ENCODE results near the gene BANP. TPM values are rescaled to one million over a fixed set of nuclear protein-coding genes. Genes with fewer than 3 reads are reported as not detected.

Gene BANP
- total RNA-seq, 1 donor from 2014 or later: 29.7 TPM

DNA sequence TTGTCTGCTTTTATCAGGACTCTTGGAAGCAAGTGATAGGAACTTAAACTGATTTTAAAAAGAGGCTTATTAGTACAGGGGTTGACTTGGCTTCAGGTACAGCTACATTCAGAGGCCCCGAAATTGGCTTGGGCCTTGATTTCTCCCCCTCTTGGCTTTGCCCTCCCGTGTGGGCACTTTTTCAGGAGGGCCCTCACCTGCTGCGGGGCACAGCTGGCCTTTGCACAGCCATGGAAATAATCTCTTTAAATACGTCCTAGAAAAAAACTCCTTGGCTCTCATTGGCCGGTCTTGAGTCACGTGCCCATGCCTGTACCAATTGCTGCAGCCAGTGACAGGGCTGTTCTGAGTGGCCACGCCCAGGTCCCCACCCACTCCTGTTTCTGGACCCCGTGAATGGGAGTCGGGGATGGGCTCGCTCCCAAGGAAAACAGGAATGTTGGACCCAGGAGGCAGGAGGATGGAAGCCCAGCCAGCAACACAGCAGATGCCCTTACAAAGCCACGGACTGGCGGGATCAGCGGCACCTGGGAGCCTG is 29.9 kb upstream of the BANP start:
- Histone ChIP-seq H3K4me3 (no peak overlapping the region), H3K27me3 (ENCODE audit: low read depth) (no peaks in the 10 kb centered on the region), H3K9me3 (no peaks in the 10 kb centered on the region), H3K36me3 (no peaks in the 10 kb centered on the region), H3K27ac (no peak overlapping the region), H3K4me1 (no peaks in the 10 kb centered on the region)
- TF ChIP-seq, protein P1, sequence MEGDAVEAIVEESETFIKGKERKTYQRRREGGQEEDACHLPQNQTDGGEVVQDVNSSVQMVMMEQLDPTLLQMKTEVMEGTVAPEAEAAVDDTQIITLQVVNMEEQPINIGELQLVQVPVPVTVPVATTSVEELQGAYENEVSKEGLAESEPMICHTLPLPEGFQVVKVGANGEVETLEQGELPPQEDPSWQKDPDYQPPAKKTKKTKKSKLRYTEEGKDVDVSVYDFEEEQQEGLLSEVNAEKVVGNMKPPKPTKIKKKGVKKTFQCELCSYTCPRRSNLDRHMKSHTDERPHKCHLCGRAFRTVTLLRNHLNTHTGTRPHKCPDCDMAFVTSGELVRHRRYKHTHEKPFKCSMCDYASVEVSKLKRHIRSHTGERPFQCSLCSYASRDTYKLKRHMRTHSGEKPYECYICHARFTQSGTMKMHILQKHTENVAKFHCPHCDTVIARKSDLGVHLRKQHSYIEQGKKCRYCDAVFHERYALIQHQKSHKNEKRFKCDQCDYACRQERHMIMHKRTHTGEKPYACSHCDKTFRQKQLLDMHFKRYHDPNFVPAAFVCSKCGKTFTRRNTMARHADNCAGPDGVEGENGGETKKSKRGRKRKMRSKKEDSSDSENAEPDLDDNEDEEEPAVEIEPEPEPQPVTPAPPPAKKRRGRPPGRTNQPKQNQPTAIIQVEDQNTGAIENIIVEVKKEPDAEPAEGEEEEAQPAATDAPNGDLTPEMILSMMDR (IDR thresholded peaks at IDR 0.05): no peak
- intact Hi-C loops (cut with DNase I): no loop called here
- DNase-seq (no peak), ATAC-seq (no peak)

DNA sequence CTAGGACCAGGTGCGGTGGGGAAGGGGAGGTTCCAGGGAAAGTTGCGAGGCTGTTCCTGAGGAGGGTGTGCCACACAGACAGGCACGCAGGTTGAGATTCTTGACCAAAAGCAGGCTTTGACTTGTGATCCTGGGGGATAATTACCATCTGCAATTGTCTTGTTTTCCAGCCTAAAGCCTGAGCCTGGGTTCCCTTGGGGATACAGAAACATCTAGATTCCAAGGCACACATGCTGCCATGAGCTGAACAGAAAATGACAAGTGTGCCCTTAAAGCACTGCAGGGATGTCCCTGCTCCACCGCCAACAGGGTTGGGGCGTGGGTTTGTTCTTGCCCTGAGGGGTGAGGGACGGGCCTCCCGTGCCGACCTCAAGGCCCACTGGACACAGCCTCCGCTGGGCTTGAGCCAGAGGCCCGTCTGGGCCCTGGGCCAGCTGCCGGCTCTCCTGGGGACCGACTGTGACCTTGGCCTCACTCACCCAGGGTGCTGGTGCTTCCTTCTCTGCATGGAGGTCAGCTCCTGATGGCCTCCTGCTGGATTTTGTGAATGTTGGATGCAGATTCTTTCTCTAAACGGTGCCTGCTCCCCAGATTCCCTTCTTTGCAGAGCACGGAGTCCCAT is 28.9 kb upstream of the BANP start:
- TF ChIP-seq, protein P1 (IDR thresholded peaks at IDR 0.05): no peak
- intact Hi-C loops (cut with DNase I): no loop called here
- Histone ChIP-seq H3K9me3 (no peaks in the 10 kb centered on the region), H3K4me1 (no peaks in the 10 kb centered on the region), H3K4me3 (no peak overlapping the region), H3K36me3 (no peaks in the 10 kb centered on the region), H3K27me3 (ENCODE audit: low read depth) (no peaks in the 10 kb centered on the region), H3K27ac (no peak overlapping the region)
- DNase-seq: no peak
- ATAC-seq: peak in 1 of 2 donors; percentile 18

DNA sequence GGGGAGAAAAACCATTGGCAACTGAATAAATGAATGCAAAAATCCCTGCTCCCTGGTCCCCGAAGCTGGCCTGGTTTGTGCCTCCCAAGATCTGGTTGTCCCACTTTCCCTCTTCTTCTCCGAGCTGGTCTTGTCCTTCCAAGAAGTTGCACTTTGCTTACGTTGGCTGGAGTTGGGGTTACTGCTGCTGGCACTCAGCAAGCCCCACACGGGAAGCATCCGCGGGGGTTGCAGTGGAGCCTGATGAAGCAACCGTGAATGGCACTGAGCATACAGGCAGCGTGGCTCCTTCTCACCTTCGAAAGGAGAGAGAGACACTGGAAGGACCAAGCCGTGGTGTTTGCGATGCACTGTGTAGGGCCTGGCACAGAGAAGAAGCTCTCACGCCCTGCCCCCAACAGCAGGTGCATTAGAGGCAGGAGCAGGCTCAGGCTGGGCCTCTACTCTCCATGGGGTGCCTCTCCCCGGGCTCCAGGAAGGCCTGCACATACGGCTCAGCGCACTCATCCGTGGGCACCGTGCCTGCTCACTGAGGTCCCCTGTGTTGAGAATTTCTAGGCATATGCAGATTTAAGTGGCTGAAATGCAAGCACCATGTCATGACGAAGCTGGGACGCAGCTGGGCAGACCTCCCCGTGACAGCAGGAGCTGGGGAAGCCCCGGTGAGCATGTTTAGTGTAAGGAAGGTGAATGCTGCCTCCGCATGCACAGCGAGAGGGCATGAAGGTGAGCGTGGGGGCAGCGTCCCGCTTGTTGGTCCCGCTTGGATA is 27.0 kb upstream of the BANP start:
- no peak for ATAC-seq
- no peaks in the 10 kb centered on the region for H3K4me1 ChIP-seq
- TF ChIP-seq, protein P1 (IDR thresholded peaks at IDR 0.05): no peak
- no peak overlapping the region for H3K27ac ChIP-seq
- no peaks in the 10 kb centered on the region for H3K9me3 ChIP-seq
- intact Hi-C loops (cut with DNase I): no loop called here
- DNase-seq: no peak
- H3K36me3 ChIP-seq: no peaks in the 10 kb centered on the region
- H3K4me3 ChIP-seq: no peak overlapping the region
- H3K27me3 ChIP-seq (ENCODE audit: low read depth): no peaks in the 10 kb centered on the region

DNA sequence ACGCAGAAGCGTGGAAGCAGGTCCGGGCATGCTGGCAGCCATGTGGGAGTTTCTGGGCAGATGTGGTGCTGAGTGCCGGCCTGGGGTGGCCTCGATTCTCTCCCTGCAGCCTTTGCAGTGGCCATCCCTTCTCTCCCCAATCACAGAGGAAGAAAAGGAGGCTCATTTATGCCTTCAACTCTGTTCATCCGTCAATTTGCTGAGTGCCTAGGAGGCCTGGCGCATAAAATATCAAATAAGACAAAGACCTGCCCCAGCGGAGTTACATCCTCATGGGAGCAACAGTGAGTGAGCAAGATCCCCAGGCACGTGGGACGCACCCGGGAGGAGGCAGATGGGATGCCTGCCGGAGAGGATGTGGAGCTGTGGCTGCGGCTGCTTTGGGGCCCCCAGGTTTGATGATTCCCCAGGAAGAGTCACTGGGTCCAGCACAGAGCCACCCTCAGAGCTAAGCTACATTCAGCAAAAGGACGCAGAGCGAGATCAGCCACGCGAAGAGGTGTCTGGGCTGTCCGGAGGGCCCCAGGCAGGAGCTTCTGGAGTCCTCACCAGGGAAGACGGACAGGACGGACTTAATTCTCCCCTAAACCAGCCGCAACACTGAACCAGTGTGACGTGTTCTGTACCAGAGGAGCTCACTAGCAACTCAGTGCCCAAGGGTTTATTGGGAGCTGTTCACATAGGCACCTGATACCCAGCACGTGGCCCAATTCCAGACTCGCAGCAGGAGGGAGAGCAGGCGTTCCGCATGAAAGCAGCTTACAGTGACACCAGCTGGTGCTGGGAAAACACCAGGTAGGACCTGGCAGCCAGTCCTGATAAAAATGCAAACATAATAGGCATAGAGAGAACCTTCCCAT is 26.2 kb upstream of the BANP start:
- Histone ChIP-seq H3K27me3 (ENCODE audit: low read depth) (no peaks in the 10 kb centered on the region), H3K4me1 (no peaks in the 10 kb centered on the region), H3K36me3 (no peaks in the 10 kb centered on the region), H3K27ac (no peak overlapping the region), H3K4me3 (no peak overlapping the region), H3K9me3 (no peaks in the 10 kb centered on the region)
- intact Hi-C loops (cut with DNase I): no loop called here
- TF ChIP-seq, protein P1 (IDR thresholded peaks at IDR 0.05): no peak
- ATAC-seq: no peak
- no peak for DNase-seq

Measured in lower lobe of right lung (tissue), 2 donors.